GM19395 (cell line): ENCODE results near the gene ARMC8.
"Not testable (repeated sequence)": the region's sequence is repeated elsewhere in the genome, so short reads cannot be mapped to it uniquely, and the experiment has no call there.

ENCODE experiments used
- ATAC-seq: cut with Tn5 transposase; IDR thresholded peaks from one replicate; pipeline ENCODE4 v1.9.1; 2021; ENCODE audit warnings: mild to moderate bottlenecking, moderate library complexity; ENCODE audit not compliant: unreplicated experiment

ARMC8 gene

GRCh38 chr3:138187296-138188012 is at the start of gene ARMC8:
ARMC8 (plus strand) TSS chr3:138187301; CDS start chr3:138187555, 254 bp downstream.
- ATAC-seq: peak; percentile 70

- no peak for ATAC-seq
Measured at GRCh38 chr3:138137861-138138260, 49.2 kb upstream of the ARMC8 start.

GRCh38 chr3:138139691-138140090 is 47.4 kb upstream of the ARMC8 start:
- ATAC-seq: no peak

- ATAC-seq: no peak
Measured at GRCh38 chr3:138140940-138141339, 46.2 kb upstream of the ARMC8 start.

GRCh38 chr3:138142181-138142580 is 44.9 kb upstream of the ARMC8 start:
- ATAC-seq: not testable (repeated sequence)

GRCh38 chr3:138148503-138148902 is 38.6 kb upstream of the ARMC8 start:
- ATAC-seq: no peak

- ATAC-seq: no peak
Measured at GRCh38 chr3:138154534-138154933, 32.6 kb upstream of the ARMC8 start.

GRCh38 chr3:138157743-138158142 is 29.4 kb upstream of the ARMC8 start:
- no peak for ATAC-seq

GRCh38 chr3:138165061-138165460 is 22.0 kb upstream of the ARMC8 start:
- no peak for ATAC-seq

GRCh38 chr3:138172625-138173024 is 14.5 kb upstream of the ARMC8 start:
- ATAC-seq: no peak

GRCh38 chr3:138173769-138174420 is 13.2 kb upstream of the ARMC8 start:
- ATAC-seq: peak; percentile 6

- ATAC-seq: peak; percentile 90
Measured at GRCh38 chr3:138174421-138175131, 12.5 kb upstream of the ARMC8 start, which contains the start of gene DBR1. DBR1 (minus strand) TSS chr3:138174921; CDS start chr3:138174795, 126 bp downstream.

GRCh38 chr3:138180375-138181029 is 6.6 kb upstream of the ARMC8 start:
- peak; percentile 78 for ATAC-seq

GRCh38 chr3:138184994-138185393 is 2.1 kb upstream of the ARMC8 start:
- no peak for ATAC-seq

- no peak for ATAC-seq
Measured at GRCh38 chr3:138186221-138186620, 880 bp upstream of the ARMC8 start.

- peak; percentile 95 for ATAC-seq
Measured at GRCh38 chr3:138186803-138187295, 252 bp upstream of the ARMC8 start.

GRCh38 chr3:138188013-138188730 is 1.1 kb downstream of the ARMC8 start:
- ATAC-seq: no peak

- ATAC-seq: no peak
Measured at GRCh38 chr3:138195481-138195880, 8.4 kb downstream of the ARMC8 start.

GRCh38 chr3:138196023-138196422 is 8.9 kb downstream of the ARMC8 start:
- no peak for ATAC-seq

- no peak for ATAC-seq
Measured at GRCh38 chr3:138197058-138197457, 10.0 kb downstream of the ARMC8 start.
